22Rv1 (cell line): ENCODE results near the gene ABCF1.
A peak's percentile ranks its signal among the peaks of the same experiment; 100 is the strongest.

Experiments used
- ZFX ChIP-seq: fragments of 450-650 bp; IDR thresholded peaks from 2 replicates; pipeline ENCODE4 v1.6.1; 2017; ENCODE audit warnings: antibody characterized with exemption, borderline replicate concordance
- TF ChIP-seq, protein P1 (sequence below): fragments of 450-650 bp; IDR thresholded peaks from 2 replicates; pipeline ENCODE4 v1.5.1; 2017; ENCODE audit warnings: mild to moderate bottlenecking

DNA sequence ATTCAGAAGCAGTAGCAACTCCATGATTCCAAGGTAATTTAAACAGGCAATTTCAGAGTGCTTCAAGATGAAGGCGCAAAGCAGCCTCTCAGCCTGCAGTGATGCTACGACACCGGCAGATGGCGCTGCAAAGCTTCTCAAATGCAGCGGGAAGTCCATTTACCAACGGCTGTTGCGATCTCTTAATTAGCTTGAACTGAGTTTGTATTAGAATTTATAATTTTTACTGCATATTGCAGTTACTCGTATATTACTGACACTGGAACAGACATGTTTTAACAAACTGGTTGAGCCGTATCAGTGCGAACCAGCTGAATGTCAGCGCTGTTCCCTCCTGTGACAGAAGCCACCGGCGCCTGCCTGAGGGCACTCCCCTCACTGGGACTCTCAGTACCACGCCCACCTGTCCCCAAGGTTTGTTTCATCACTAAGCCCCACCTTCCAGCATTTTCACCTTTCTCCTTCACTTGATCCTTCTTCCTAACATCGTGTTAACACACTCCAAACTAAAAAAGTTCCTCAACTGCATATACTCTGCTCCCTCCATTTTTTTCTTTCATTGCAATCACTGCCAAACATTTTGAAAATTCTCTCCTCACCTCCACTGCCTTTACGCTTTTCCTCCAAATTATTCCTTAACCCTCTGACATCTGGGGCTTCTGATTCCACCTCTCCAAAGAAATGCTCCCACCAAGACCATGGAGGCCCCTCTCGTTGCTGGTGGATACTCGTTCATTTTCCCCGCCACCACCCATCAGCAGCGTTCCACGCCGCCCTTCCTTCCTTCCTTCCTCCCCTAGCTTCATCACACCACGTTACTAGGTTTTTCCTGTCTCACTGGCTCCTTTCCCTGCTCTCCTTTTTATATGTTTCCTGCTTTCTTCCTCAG is 29.5 kb upstream of the ABCF1 start:
- TF ChIP-seq, protein P1, sequence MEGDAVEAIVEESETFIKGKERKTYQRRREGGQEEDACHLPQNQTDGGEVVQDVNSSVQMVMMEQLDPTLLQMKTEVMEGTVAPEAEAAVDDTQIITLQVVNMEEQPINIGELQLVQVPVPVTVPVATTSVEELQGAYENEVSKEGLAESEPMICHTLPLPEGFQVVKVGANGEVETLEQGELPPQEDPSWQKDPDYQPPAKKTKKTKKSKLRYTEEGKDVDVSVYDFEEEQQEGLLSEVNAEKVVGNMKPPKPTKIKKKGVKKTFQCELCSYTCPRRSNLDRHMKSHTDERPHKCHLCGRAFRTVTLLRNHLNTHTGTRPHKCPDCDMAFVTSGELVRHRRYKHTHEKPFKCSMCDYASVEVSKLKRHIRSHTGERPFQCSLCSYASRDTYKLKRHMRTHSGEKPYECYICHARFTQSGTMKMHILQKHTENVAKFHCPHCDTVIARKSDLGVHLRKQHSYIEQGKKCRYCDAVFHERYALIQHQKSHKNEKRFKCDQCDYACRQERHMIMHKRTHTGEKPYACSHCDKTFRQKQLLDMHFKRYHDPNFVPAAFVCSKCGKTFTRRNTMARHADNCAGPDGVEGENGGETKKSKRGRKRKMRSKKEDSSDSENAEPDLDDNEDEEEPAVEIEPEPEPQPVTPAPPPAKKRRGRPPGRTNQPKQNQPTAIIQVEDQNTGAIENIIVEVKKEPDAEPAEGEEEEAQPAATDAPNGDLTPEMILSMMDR, result peak; percentile 98
- TF ChIP-seq ZFX, result no peak
